Measurements from ENCODE around the gene PGS1. TPM values are rescaled to one million over a fixed set of nuclear protein-coding genes. Genes with fewer than 3 reads are reported as not detected.

PGS1 gene
- total RNA-seq, 5 donors from 2014 or later (not counting 1 experiment from before 2014, with no cell fraction given), result 60.5 to 87.2 (median 78.9) TPM

GRCh38 chr17:78423961-78424675 is 45.7 kb downstream of the PGS1 start:
- peaks cover 6 to 9% (median 7%) of the 10 kb centered on the region in 3 donors for H3K4me1 Mint-ChIP-seq
- Histone ChIP-seq H3K4me3 (ENCODE audit: control insufficient read depth in 1 of 2, extremely low read depth in 1 of 2, low read length in 1 of 2) (no peak overlapping the region), H3K27ac (ENCODE audit: low read length) (no peak overlapping the region), H3K4me1 (ENCODE audit: control insufficient read depth in 1 of 2, extremely low read depth in 1 of 2, insufficient read depth in 2 of 2, low read length in 2 of 2) (peaks cover 0 to 6% of the 10 kb centered on the region in 2 experiments), H3K36me3 (ENCODE audit: control insufficient read depth in 2 of 2, extremely low read depth in 1 of 2, insufficient read depth in 1 of 2, low read length in 1 of 2) (peaks cover 30 to 89% of the 10 kb centered on the region in 2 donors), H3K27me3 (replicated peaks in 1 of 2; ENCODE audit: control insufficient read depth in 2 of 2, extremely low read depth in 1 of 2, insufficient read depth in 2 of 2, low read length in 1 of 2) (no peaks in the 10 kb centered on the region), H3K9me3 (no peaks in the 10 kb centered on the region)
- 88% methylated on average over 12 of the region's 18 CpGs for WGBS (ENCODE audit: insufficient coverage)
- H3K27me3 Mint-ChIP-seq, result no peaks in the 10 kb centered on the region
- no peaks in the 10 kb centered on the region for H3K9me3 Mint-ChIP-seq
- H3K36me3 Mint-ChIP-seq, result peaks cover 36% of the 10 kb centered on the region
- H3K27ac Mint-ChIP-seq, result no peak overlapping the region
- no peak for DNase-seq
- H3K4me3 Mint-ChIP-seq, result no peak overlapping the region
- no peak for ATAC-seq (replicated peaks in 1 of 4)
- POLR2A ChIA-PET, result interaction anchor here in 1 of 2 donors (0.6 kb wide), 1 partner anchor 232 kb away, joined by 3 read pairs; no protein-coding TSS in a partner anchor
- CTCF ChIA-PET, result interaction anchor here in 1 of 2 donors (0.6 kb wide), 1 partner anchor 354 kb away, joined by 5 read pairs; no protein-coding TSS in a partner anchor

- H3K27me3 Mint-ChIP-seq, result no peaks in the 10 kb centered on the region
- H3K4me3 ChIP-seq (ENCODE audit: control insufficient read depth in 1 of 2, extremely low read depth in 1 of 2, low read length in 1 of 2), result no peak overlapping the region
- H3K27ac Mint-ChIP-seq, result no peak overlapping the region
- ATAC-seq (replicated peaks in 1 of 4), result no peak
- WGBS (ENCODE audit: insufficient coverage), result 99% methylated on average over 15 of the region's 17 CpGs
- H3K36me3 ChIP-seq (ENCODE audit: control insufficient read depth in 2 of 2, extremely low read depth in 1 of 2, insufficient read depth in 1 of 2, low read length in 1 of 2), result peaks cover 24 to 88% of the 10 kb centered on the region in 2 donors
- H3K4me1 ChIP-seq (ENCODE audit: control insufficient read depth in 1 of 2, extremely low read depth in 1 of 2, insufficient read depth in 2 of 2, low read length in 2 of 2), result peaks cover 0 to 6% of the 10 kb centered on the region in 2 experiments
- peaks cover 5 to 7% (median 6%) of the 10 kb centered on the region in 3 donors for H3K4me1 Mint-ChIP-seq
- CTCF ChIA-PET, result interaction anchor here in 1 of 2 donors (0.6 to 0.7 kb wide), 2 partner anchors 65 to 147 kb away, joined by 5 to 8 read pairs; no protein-coding TSS in a partner anchor
- no peaks in the 10 kb centered on the region for H3K27me3 ChIP-seq (replicated peaks in 1 of 2; ENCODE audit: control insufficient read depth in 2 of 2, extremely low read depth in 1 of 2, insufficient read depth in 2 of 2, low read length in 1 of 2)
- POLR2A ChIA-PET, result no interaction called here
- no peak overlapping the region for H3K4me3 Mint-ChIP-seq
- no peak overlapping the region for H3K27ac ChIP-seq (ENCODE audit: low read length)
- no peak for DNase-seq
- no peaks in the 10 kb centered on the region for H3K9me3 ChIP-seq
- H3K9me3 Mint-ChIP-seq, result no peaks in the 10 kb centered on the region
- H3K36me3 Mint-ChIP-seq, result peaks cover 41% of the 10 kb centered on the region
These were observed 47.0 kb downstream of the PGS1 start for GRCh38 chr17:78425429-78425828.

GRCh38 chr17:78426293-78426879 is 47.9 kb downstream of the PGS1 start:
- Mint-ChIP-seq H3K36me3 (peaks cover 33% of the 10 kb centered on the region), H3K9me3 (no peaks in the 10 kb centered on the region), H3K27ac (no peak overlapping the region), H3K27me3 (no peaks in the 10 kb centered on the region), H3K4me1 (peaks cover 5 to 6% (median 5%) of the 10 kb centered on the region in 3 donors), H3K4me3 (no peak overlapping the region)
- H3K4me3 ChIP-seq (ENCODE audit: control insufficient read depth in 1 of 2, extremely low read depth in 1 of 2, low read length in 1 of 2), result no peak overlapping the region
- CTCF ChIA-PET, result interaction anchor here in 1 of 2 donors (0.7 kb wide), 1 partner anchor 66 kb away, joined by 5 read pairs; no protein-coding TSS in a partner anchor
- H3K4me1 ChIP-seq (ENCODE audit: control insufficient read depth in 1 of 2, extremely low read depth in 1 of 2, insufficient read depth in 2 of 2, low read length in 2 of 2), result peaks cover 0 to 6% of the 10 kb centered on the region in 2 experiments
- no peak overlapping the region for H3K27ac ChIP-seq (ENCODE audit: low read length)
- DNase-seq, result no peak
- WGBS (ENCODE audit: insufficient coverage), result 97% methylated on average over 22 of the region's 22 CpGs
- ATAC-seq (replicated peaks in 1 of 4), result no peak
- POLR2A ChIA-PET, result interaction anchor here in 1 of 2 donors (0.5 kb wide), 1 partner anchor 129 kb away, joined by 4 read pairs; no protein-coding TSS in a partner anchor
- no peaks in the 10 kb centered on the region for H3K9me3 ChIP-seq
- peaks cover 24 to 79% of the 10 kb centered on the region in 2 donors for H3K36me3 ChIP-seq (ENCODE audit: control insufficient read depth in 2 of 2, extremely low read depth in 1 of 2, insufficient read depth in 1 of 2, low read length in 1 of 2)
- H3K27me3 ChIP-seq (replicated peaks in 1 of 2; ENCODE audit: control insufficient read depth in 2 of 2, extremely low read depth in 1 of 2, insufficient read depth in 2 of 2, low read length in 1 of 2), result no peaks in the 10 kb centered on the region

- CTCF ChIA-PET, result no interaction called here
These were observed 48.7 kb downstream of the PGS1 start for GRCh38 chr17:78427140-78427539.

GRCh38 chr17:78428025-78428575 is 49.7 kb downstream of the PGS1 start:
- H3K27ac Mint-ChIP-seq, result no peak overlapping the region
- no peaks in the 10 kb centered on the region for H3K27me3 Mint-ChIP-seq
- Histone ChIP-seq H3K27me3 (replicated peaks in 1 of 2; ENCODE audit: control insufficient read depth in 2 of 2, extremely low read depth in 1 of 2, insufficient read depth in 2 of 2, low read length in 1 of 2) (no peaks in the 10 kb centered on the region), H3K9me3 (no peaks in the 10 kb centered on the region), H3K4me3 (ENCODE audit: control insufficient read depth in 1 of 2, extremely low read depth in 1 of 2, low read length in 1 of 2) (no peak overlapping the region), H3K36me3 (ENCODE audit: control insufficient read depth in 2 of 2, extremely low read depth in 1 of 2, insufficient read depth in 1 of 2, low read length in 1 of 2) (peaks cover 20 to 65% of the 10 kb centered on the region in 2 donors), H3K27ac (ENCODE audit: low read length) (no peak overlapping the region), H3K4me1 (ENCODE audit: control insufficient read depth in 1 of 2, extremely low read depth in 1 of 2, insufficient read depth in 2 of 2, low read length in 2 of 2) (no peaks in the 10 kb centered on the region)
- ChIA-PET POLR2A (no interaction called here), CTCF (no interaction called here)
- no peak for ATAC-seq (replicated peaks in 1 of 4)
- no peaks in the 10 kb centered on the region for H3K9me3 Mint-ChIP-seq
- no peak for DNase-seq
- WGBS (ENCODE audit: insufficient coverage), result 97% methylated on average over 15 of the region's 20 CpGs
- no peak overlapping the region for H3K4me3 Mint-ChIP-seq
- H3K4me1 Mint-ChIP-seq, result peaks cover 0 to 2% (median 0%) of the 10 kb centered on the region in 3 donors
- peaks cover 28% of the 10 kb centered on the region for H3K36me3 Mint-ChIP-seq

More at GRCh38 chr17:78427140-78427539, 48.7 kb downstream of the PGS1 start:
- Mint-ChIP-seq H3K36me3 (peaks cover 29% of the 10 kb centered on the region), H3K4me3 (no peak overlapping the region), H3K27me3 (no peaks in the 10 kb centered on the region), H3K27ac (no peak overlapping the region), H3K9me3 (no peaks in the 10 kb centered on the region), H3K4me1 (peaks cover 0 to 2% (median under 1%) of the 10 kb centered on the region in 3 donors)
- H3K36me3 ChIP-seq (ENCODE audit: control insufficient read depth in 2 of 2, extremely low read depth in 1 of 2, insufficient read depth in 1 of 2, low read length in 1 of 2), result peaks cover 24 to 72% of the 10 kb centered on the region in 2 donors
- DNase-seq (no peak), ATAC-seq (replicated peaks in 1 of 4) (no peak)
- no peak overlapping the region for H3K4me3 ChIP-seq (ENCODE audit: control insufficient read depth in 1 of 2, extremely low read depth in 1 of 2, low read length in 1 of 2)
- no peak overlapping the region for H3K27ac ChIP-seq (ENCODE audit: low read length)
- 97% methylated on average over 11 of the region's 11 CpGs for WGBS (ENCODE audit: insufficient coverage)
- H3K4me1 ChIP-seq (ENCODE audit: control insufficient read depth in 1 of 2, extremely low read depth in 1 of 2, insufficient read depth in 2 of 2, low read length in 2 of 2), result peaks cover 0 to under 1% of the 10 kb centered on the region in 2 experiments
- no peaks in the 10 kb centered on the region for H3K27me3 ChIP-seq (replicated peaks in 1 of 2; ENCODE audit: control insufficient read depth in 2 of 2, extremely low read depth in 1 of 2, insufficient read depth in 2 of 2, low read length in 1 of 2)
- POLR2A ChIA-PET, result no interaction called here
- H3K9me3 ChIP-seq, result no peaks in the 10 kb centered on the region

- Histone ChIP-seq H3K9me3 (no peaks in the 10 kb centered on the region), H3K36me3 (ENCODE audit: control insufficient read depth in 2 of 2, extremely low read depth in 1 of 2, insufficient read depth in 1 of 2, low read length in 1 of 2) (peaks cover 16 to 55% of the 10 kb centered on the region in 2 donors), H3K27ac (ENCODE audit: low read length) (no peak overlapping the region), H3K27me3 (replicated peaks in 1 of 2; ENCODE audit: control insufficient read depth in 2 of 2, extremely low read depth in 1 of 2, insufficient read depth in 2 of 2, low read length in 1 of 2) (no peaks in the 10 kb centered on the region), H3K4me1 (ENCODE audit: control insufficient read depth in 1 of 2, extremely low read depth in 1 of 2, insufficient read depth in 2 of 2, low read length in 2 of 2) (no peaks in the 10 kb centered on the region), H3K4me3 (ENCODE audit: control insufficient read depth in 1 of 2, extremely low read depth in 1 of 2, low read length in 1 of 2) (no peak overlapping the region)
- ATAC-seq (replicated peaks in 1 of 4), result no peak
- Mint-ChIP-seq H3K36me3 (peaks cover 28% of the 10 kb centered on the region), H3K4me3 (no peak overlapping the region), H3K9me3 (no peaks in the 10 kb centered on the region), H3K27me3 (no peaks in the 10 kb centered on the region), H3K4me1 (peaks cover 0 to 2% (median 0%) of the 10 kb centered on the region in 3 donors), H3K27ac (no peak overlapping the region)
- ChIA-PET POLR2A (interaction anchor here in 1 of 2 donors (0.6 kb wide), 1 partner anchor 336 kb away, joined by 12 read pairs; no protein-coding TSS in a partner anchor), CTCF (no interaction called here)
- WGBS (ENCODE audit: insufficient coverage), result 97% methylated on average over 19 of the region's 24 CpGs
- DNase-seq, result no peak
These were observed 50.6 kb downstream of the PGS1 start for GRCh38 chr17:78428836-78429617.

All from T-cell (primary cell).